Breast epithelium (tissue), 4 donors: ENCODE results near the gene SLX4IP. TPM values are rescaled to one million over a fixed set of nuclear protein-coding genes. Genes with fewer than 3 reads are reported as not detected.

Experiments used
- DNase-seq, 2 donors: peaks; one replicate each; pipeline ENCODE4 v3.0.0-alpha.2; 2019; ENCODE audit warnings: low spot score in 2 of 2
- H3K27ac ChIP-seq, 2 donors: fragments of 200-600 bp; sonication (generic) in 1 of 2; one replicate each; pipeline ENCODE4 v1.5.1; 2016 to 2019; ENCODE audit warnings: mild to moderate bottlenecking in 1 of 2
- H3K27me3 ChIP-seq, 2 donors: fragments of 200-600 bp; sonication (generic) in 1 of 2; one replicate each; pipeline versions ENCODE4 v1.5.1 to v1.6.0; 2017 to 2019; ENCODE audit warnings: control low read depth in 1 of 2, mild to moderate bottlenecking in 1 of 2
- H3K36me3 ChIP-seq: fragments of 200-600 bp; one replicate; pipeline ENCODE4 v1.5.1; 2019
- H3K4me1 ChIP-seq, 2 donors: fragments of 200-600 bp; sonication (generic); one replicate each; pipeline ENCODE4 v1.5.1; 2016 to 2019; ENCODE audit warnings: control low read depth in 1 of 2
- H3K4me3 ChIP-seq, 3 donors: fragments of 200-600 bp; sonication (generic); 1 replicate in 2 of 3; 2 replicates in 1 of 3; pipeline ENCODE4 v1.5.1; 2016 to 2019; ENCODE audit warnings: mild to moderate bottlenecking in 3 of 3, moderate library complexity in 2 of 3
- H3K9me3 ChIP-seq, 2 donors: fragments of 200-600 bp; sonication (generic) in 1 of 2; one replicate each; pipeline ENCODE4 v1.5.1; 2016 to 2019; ENCODE audit warnings: control low read depth in 1 of 2
- CTCF ChIP-seq, 3 donors: fragments of 450-650 bp; IDR thresholded peaks; one replicate each; pipeline ENCODE4 v1.5.1; 2016 to 2017; ENCODE audit warnings: antibody characterized with exemption in 3 of 3, mild to moderate bottlenecking in 3 of 3, moderate library complexity in 3 of 3
- POLR2A ChIP-seq: fragments of 450-650 bp; IDR thresholded peaks from one replicate; pipeline ENCODE4 v1.6.1; 2016; ENCODE audit warnings: antibody characterized with exemption, mild to moderate bottlenecking, moderate library complexity
- POLR2AphosphoS5 ChIP-seq, 3 donors: sonication (generic); formaldehyde crosslinking; IDR thresholded peaks; one replicate each; pipeline ENCODE4 v1.6.1; 2017; ENCODE audit warnings: antibody characterized with exemption in 3 of 3
- intact Hi-C: fragments of 100-400 bp; cut with DNase I; formaldehyde crosslinking; loops from one replicate; pipeline ENCODE4 v1.15.1; 2023; ENCODE audit warnings: low total_unique reads
- total RNA-seq, 3 donors: library from RNA; depleted of rRNA; stranded (reverse); fragments of >200 nt; gene quantifications; one replicate each; pipeline ENCODE4 v1.1.0, GENCODE V29; 2016

Gene SLX4IP
- total RNA-seq, 3 donors from 2014 or later, result 4.2 to 6.9 (median 5.9) TPM

- Histone ChIP-seq H3K27ac (no peak overlapping the region), H3K9me3 (no peaks in the 10 kb centered on the region), H3K36me3 (no peaks in the 10 kb centered on the region), H3K27me3 (no peaks in the 10 kb centered on the region), H3K4me3 (no peak overlapping the region), H3K4me1 (no peaks in the 10 kb centered on the region)
- TF ChIP-seq POLR2A (no peak), CTCF (IDR thresholded peaks at IDR 0.05) (no peak), POLR2AphosphoS5 (IDR thresholded peaks at IDR 0.05) (no peak)
- no peak for DNase-seq
- intact Hi-C loops, result no loop called here
These were observed 36.2 kb upstream of the SLX4IP start for GRCh38 chr20:10398834-10399369.

GRCh38 chr20:10402938-10403608 lies 32.0 kb upstream of the SLX4IP start:
- Histone ChIP-seq H3K4me1 (no peaks in the 10 kb centered on the region), H3K36me3 (no peaks in the 10 kb centered on the region), H3K4me3 (no peak overlapping the region), H3K27me3 (no peaks in the 10 kb centered on the region), H3K27ac (no peak overlapping the region), H3K9me3 (no peaks in the 10 kb centered on the region)
- intact Hi-C loops, result no loop called here
- no peak for TF ChIP-seq POLR2AphosphoS5 (IDR thresholded peaks at IDR 0.05)
- TF ChIP-seq CTCF (IDR thresholded peaks at IDR 0.05), result no peak
- no peak for TF ChIP-seq POLR2A
- no peak for DNase-seq

- no peaks in the 10 kb centered on the region for H3K27me3 ChIP-seq
- TF ChIP-seq POLR2A (no peak), CTCF (IDR thresholded peaks at IDR 0.05) (no peak), POLR2AphosphoS5 (IDR thresholded peaks at IDR 0.05) (no peak)
- no peak overlapping the region for H3K4me3 ChIP-seq
- intact Hi-C loops, result no loop called here
- no peaks in the 10 kb centered on the region for H3K4me1 ChIP-seq
- no peak for DNase-seq
- H3K9me3 ChIP-seq, result no peaks in the 10 kb centered on the region
- no peak overlapping the region for H3K27ac ChIP-seq
- no peaks in the 10 kb centered on the region for H3K36me3 ChIP-seq
These were observed 31.0 kb upstream of the SLX4IP start for GRCh38 chr20:10404023-10404628.

GRCh38 chr20:10404959-10405530 lies 30.1 kb upstream of the SLX4IP start:
- no peaks in the 10 kb centered on the region for H3K36me3 ChIP-seq
- H3K4me1 ChIP-seq, result no peaks in the 10 kb centered on the region
- no peaks in the 10 kb centered on the region for H3K27me3 ChIP-seq
- no peaks in the 10 kb centered on the region for H3K9me3 ChIP-seq
- no peak overlapping the region for H3K4me3 ChIP-seq
- TF ChIP-seq CTCF (IDR thresholded peaks at IDR 0.05) (no peak), POLR2A (no peak)
- no peak for DNase-seq
- intact Hi-C loops, result no loop called here
- no peak overlapping the region for H3K27ac ChIP-seq

- Histone ChIP-seq H3K9me3 (no peaks in the 10 kb centered on the region), H3K27me3 (no peaks in the 10 kb centered on the region), H3K36me3 (no peaks in the 10 kb centered on the region), H3K4me1 (no peaks in the 10 kb centered on the region), H3K4me3 (no peak overlapping the region), H3K27ac (no peak overlapping the region)
- TF ChIP-seq POLR2A, result no peak
- TF ChIP-seq POLR2AphosphoS5 (IDR thresholded peaks at IDR 0.05), result no peak
- no peak for TF ChIP-seq CTCF (IDR thresholded peaks at IDR 0.05)
- intact Hi-C loops, result no loop called here
- DNase-seq, result no peak
These were observed 26.8 kb upstream of the SLX4IP start for GRCh38 chr20:10408108-10408813.
